ENCODE results near the gene RTP1.
"Not testable (repeated sequence)": the region's sequence is repeated elsewhere in the genome, so short reads cannot be mapped to it uniquely, and the experiment has no call there.

RTP1 gene

DNA sequence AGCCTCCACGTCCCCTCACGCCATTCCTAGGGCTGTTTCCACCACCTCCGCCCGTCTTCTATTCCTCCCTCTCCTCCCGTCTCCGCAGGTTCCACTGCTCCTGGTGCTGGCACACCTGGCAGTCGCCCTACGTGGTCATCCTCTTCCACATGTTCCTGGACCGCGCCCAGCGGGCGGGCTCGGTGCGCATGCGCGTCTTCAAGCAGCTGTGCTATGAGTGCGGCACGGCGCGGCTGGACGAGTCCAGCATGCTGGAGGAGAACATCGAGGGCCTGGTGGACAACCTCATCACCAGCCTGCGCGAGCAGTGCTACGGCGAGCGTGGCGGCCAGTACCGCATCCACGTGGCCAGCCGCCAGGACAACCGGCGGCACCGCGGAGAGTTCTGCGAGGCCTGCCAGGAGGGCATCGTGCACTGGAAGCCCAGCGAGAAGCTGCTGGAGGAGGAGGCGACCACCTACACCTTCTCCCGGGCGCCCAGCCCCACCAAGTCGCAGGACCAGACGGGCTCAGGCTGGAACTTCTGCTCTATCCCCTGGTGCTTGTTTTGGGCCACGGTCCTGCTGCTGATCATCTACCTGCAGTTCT is 2.3 kb downstream of the RTP1 start:
- not testable (repeated sequence) for DNase-seq

- DNase-seq: no peak
Observed at GRCh38 chr3:187205683-187206082, 8.4 kb downstream of the RTP1 start.

- DNase-seq: no peak
Observed at GRCh38 chr3:187207062-187207461, 9.8 kb downstream of the RTP1 start.

GRCh38 chr3:187207624-187208023 is 10.3 kb downstream of the RTP1 start:
- DNase-seq: no peak

DNA sequence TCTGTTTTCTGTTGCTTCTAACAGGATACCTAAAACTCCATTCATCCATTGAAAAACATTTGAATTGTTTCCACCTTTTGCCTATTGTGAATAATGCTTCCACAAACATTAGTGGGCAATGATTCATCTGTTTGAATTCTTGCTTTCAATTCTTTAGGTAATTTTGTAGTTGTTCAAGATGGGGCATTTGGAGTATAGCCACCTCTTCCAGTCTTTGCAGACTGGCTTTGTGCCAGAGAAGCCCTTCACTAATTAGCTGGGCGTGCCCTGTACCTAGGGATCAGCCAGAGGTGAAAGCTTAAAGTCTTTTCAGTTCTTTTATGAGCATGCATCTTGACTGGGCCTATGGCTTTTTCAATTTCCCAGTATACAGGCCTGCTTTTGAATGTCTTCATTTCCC is 10.9 kb downstream of the RTP1 start:
- DNase-seq: no peak

GRCh38 chr3:187209491-187209890 is 12.2 kb downstream of the RTP1 start:
- no peak for DNase-seq

GRCh38 chr3:187210091-187210490 is 12.8 kb downstream of the RTP1 start:
- DNase-seq: no peak

GRCh38 chr3:187210545-187211327 is 13.4 kb downstream of the RTP1 start:
- DNase-seq: no peak

- no peak for DNase-seq
Observed at GRCh38 chr3:187211532-187212195, 14.4 kb downstream of the RTP1 start.

GRCh38 chr3:187212196-187212545 is 14.9 kb downstream of the RTP1 start:
- DNase-seq: no peak

GRCh38 chr3:187212705-187213104 is 15.4 kb downstream of the RTP1 start:
- no peak for DNase-seq

GRCh38 chr3:187213616-187214015 is 16.3 kb downstream of the RTP1 start:
- DNase-seq: no peak

- no peak for DNase-seq
Observed at GRCh38 chr3:187215460-187215859, 18.2 kb downstream of the RTP1 start.

DNA sequence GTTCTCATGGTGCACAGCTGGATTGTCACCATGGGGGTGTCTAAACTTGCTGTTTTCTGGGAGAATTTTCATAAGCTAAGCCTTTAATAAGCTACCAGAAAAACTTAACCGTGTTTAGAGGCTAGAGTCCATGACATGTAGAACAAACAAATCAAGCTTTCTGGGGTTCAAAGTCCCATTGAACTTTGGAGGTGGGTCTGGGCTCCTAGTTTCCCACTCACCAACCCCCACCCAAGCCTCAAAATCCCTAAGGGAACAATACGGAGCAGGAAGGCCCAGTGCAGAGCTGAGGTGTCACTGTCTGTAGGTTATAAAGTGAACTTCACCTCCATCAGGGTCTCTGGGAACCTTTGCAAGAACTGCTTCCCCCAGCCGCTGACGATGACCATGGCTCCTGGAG is 25.5 kb downstream of the RTP1 start:
- DNase-seq: no peak

DNA sequence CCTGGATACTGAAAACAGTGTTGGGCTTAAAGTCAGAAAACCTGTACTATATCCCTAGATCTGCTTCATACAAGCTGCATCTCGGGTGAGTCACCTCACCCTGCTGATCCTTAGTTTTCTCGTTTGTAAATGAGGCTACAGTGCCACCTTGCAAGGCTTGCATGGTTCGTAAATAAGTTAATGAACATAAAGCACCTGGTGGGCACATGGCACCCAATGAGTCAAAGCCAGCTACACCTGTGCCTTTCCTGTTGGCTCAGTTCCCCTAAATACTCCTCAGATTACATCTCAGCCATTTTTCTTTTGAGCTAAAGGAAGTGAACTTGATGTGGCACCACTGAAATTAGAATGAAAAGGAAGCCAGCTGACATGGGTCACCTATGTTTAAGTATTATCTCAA is 26.5 kb downstream of the RTP1 start:
- no peak for DNase-seq

DNA sequence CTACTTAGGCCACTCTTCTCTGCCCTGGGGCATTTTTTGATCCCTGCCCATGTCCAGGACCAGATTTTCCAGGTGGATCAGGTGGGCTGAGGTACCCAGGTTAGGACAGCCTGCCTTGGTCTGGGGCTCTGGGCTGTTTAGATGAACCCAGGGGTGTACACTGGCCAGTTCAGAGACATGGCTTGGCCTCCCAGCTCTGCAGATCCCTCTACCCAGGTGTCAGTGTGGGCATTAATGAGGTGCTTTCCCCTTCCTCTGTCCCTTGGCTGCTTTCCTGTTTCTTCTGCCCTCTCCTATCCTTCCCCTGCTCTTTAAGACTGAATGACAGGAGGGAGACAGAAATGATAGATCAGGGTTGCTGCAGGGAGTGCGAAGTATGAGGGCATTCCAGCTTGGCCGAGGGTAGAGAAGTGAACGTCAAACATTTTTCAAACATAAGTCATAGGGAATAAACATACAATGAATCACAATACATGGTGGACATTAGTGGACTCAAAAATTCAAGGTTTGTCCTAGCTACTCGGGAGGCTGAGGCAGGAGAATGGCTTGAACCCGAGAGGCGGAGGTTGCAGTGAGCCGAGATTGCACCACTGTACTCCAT is 30.5 kb downstream of the RTP1 start:
- DNase-seq: peak; percentile 47

DNA sequence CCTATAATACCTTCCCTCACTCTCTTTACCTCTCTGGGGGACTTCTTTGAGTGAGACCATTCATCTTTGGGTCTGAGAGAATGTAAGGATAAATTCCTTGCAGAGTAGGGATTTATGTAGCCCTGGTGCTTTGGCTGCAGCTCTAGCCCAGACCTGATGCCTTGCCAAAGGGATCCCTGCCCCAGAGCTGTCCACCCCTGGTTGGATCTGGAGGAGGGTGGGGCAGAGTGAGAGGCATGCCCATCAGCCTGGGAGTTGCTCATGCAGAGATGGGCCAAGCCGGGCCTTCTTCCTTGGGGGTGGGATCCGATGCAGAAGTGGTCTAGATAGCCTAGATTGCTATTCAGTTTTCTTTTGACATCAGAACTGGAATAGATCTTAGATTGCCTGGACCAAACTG is 31.5 kb downstream of the RTP1 start:
- no peak for DNase-seq

DNA sequence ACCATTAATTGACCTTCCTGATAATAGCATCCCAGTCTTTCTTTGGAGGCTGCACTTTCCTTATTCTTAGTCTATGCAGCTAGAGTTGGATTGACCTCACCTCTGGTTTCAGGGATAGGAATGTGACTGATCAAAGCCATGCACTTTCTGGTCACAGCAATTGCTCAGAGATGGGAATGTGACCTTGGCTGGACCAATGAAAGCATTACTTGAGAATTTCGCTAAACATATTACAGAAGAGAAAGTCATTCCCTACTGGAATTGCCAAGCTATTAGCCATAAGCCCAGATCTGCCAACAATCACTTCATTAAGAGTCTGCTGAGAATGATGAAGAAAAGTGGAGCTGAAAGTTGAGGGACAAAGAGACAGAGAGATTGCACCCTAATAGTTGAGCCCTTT is 32.7 kb downstream of the RTP1 start:
- DNase-seq: no peak

DNA sequence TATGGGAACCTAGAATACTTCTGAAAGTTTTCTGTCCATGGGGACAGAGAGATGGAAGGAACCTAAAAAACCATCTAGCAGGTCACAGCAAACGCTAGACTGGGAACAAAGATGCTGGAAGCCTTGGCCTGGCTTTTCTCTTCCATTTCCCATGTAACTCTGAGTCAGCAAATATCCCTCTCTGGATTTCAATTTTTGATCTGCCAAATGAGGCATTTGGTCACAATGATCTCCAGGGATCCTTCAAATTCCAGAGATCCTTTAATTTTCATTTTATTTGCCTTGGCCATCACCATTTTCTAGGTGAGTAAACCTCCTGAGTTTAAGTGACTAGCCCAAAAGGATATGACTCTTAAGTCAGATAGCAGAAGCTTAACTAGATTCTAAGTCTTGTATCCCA is 39.7 kb downstream of the RTP1 start:
- DNase-seq: no peak

DNA sequence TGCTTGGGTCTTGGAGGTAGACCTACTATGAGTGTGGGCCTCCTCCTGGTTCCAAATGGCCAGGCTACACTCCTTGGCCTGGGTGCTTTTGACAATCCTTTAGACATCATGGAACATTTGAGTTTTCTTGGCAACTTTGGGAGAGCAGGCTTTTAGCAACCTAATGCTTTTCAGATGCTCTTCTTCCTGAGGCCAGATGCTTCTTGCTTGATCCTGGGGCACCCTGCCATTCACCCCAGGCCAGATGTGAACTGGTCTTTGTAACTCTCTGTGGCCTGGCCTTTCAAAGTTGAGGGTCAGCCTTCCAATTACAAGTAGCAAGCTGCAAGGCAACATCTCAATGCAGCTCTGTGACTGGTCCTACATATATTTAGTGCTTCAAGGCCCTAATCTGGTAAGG is 40.5 kb downstream of the RTP1 start:
- DNase-seq: no peak

DNA sequence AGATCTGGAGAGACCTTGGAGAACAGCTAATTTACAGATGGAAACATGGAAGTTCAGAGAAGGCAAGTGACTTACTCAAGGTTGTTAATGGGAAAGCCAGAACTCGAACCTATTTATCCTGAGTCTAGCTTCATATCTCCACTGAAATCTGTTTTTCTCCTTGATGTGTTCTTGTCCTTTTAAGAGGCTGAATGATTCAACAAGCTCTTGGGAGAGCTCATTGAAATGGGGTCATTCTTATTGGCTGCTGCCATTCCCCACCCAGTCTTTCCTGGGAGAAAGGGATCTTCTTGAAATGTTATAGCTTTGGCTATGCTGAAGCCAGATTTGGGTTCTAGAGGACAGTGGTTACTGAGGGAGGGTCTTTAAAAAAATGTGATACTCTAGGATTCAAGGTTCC is 41.0 kb downstream of the RTP1 start:
- no peak for DNase-seq

DNA sequence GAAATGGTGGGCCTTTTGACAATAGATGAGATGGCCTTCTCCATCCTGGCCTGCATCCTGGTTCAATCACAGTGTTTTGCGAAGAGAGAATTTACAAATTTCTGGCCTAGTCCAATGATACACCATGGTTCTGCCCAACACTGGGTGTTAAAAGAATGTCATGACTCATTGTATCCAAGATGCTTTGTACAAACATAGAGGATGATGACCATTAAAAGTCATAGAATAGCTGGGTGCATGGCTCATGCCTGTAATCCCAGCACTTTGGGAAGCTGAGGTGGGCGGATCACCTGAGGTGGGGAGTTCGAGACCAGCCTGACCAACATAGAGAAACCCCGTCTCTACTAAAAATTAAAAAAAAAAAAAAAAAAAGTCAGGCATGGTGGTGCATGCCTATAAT is 41.5 kb downstream of the RTP1 start:
- not testable (repeated sequence) for DNase-seq

GRCh38 chr3:187242435-187242834 is 45.1 kb downstream of the RTP1 start:
- DNase-seq: no peak

DNA sequence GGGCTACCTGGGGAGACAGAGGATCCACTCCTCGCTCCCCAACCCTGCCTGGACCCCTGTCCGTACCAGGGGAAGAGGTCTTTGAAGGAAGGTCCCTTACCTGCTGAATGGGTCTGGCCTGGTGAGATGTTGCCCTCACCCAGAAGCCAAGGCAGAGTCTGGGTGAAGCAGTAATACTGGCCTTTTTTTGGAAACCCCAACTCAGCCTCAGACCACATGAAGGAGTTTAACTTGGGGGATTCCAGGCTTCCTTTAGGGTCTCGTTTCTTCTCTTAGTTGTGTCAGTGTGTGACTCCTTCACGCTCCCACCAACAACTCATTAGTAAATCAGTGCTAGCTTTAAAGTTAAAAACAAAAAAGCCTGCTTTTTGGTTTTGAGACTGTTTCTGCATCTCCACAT is 45.6 kb downstream of the RTP1 start:
- DNase-seq: no peak

All from T1000 (cell line).